GM23338 (cell line): ENCODE results near the gene ZNF525.
"Not testable (repeated sequence)": the region's sequence is repeated elsewhere in the genome, so short reads cannot be mapped to it uniquely, and the experiment has no call there.

ENCODE experiments used
- CREB1 ChIP-seq: fragments of 250-450 bp; sonication (Bioruptor Pico); IDR thresholded peaks from 2 replicates; pipeline ENCODE4 v1.5.0; 2020; ENCODE audit warnings: low read depth, mild to moderate bottlenecking, moderate library complexity
- EZH2 ChIP-seq: fragments of 200-600 bp; sonication (generic); IDR thresholded peaks from one replicate; pipeline ENCODE4 v1.8.0; 2017; ENCODE audit warnings: antibody characterized with exemption, mild to moderate bottlenecking, low read depth; ENCODE audit not compliant: unreplicated experiment
- EZH2phosphoT487 ChIP-seq: fragments of 200-600 bp; sonication (generic); IDR thresholded peaks from one replicate; pipeline ENCODE4 v1.8.1; 2018; ENCODE audit warnings: antibody characterized with exemption; ENCODE audit not compliant: unreplicated experiment
- JUNB ChIP-seq: IDR thresholded peaks from one replicate; pipeline ENCODE4 v1.6.1; 2016; ENCODE audit warnings: antibody characterized with exemption; ENCODE audit not compliant: unreplicated experiment
- NANOG ChIP-seq: IDR thresholded peaks from 2 replicates; pipeline ENCODE4 v1.6.1; 2016; ENCODE audit warnings: antibody characterized with exemption, borderline replicate concordance
- POLR2AphosphoS5 ChIP-seq: IDR thresholded peaks from 2 replicates; pipeline ENCODE4 v1.6.1; 2016; ENCODE audit warnings: antibody characterized with exemption, low read depth
- ZNF114 ChIP-seq: fragments of 250-450 bp; sonication (Bioruptor Pico); IDR thresholded peaks from 2 replicates; pipeline ENCODE4 v1.5.0; 2020; ENCODE audit warnings: mild to moderate bottlenecking, moderate library complexity
- ZNF331 ChIP-seq: fragments of 250-450 bp; sonication (Bioruptor Pico); IDR thresholded peaks from 2 replicates; pipeline ENCODE4 v1.5.0; 2020; ENCODE audit warnings: low read depth, mild to moderate bottlenecking, moderate library complexity
- TF ChIP-seq, protein P1 (sequence below), 2 experiments: fragments of 200-600 bp in 1 of 2; sonication (generic) in 1 of 2; conservative IDR thresholded peaks; 2 replicates each; pipeline versions ENCODE4 v1.5.1 to v1.6.1; 2016 to 2017; ENCODE audit warnings: antibody characterized with exemption in 2 of 2, low read depth in 2 of 2, mild to moderate bottlenecking in 2 of 2, moderate library complexity in 1 of 2
- TF ChIP-seq, protein P2 (sequence below): IDR thresholded peaks from one replicate; pipeline ENCODE4 v1.6.1; 2018; ENCODE audit warnings: antibody characterized with exemption; ENCODE audit not compliant: unreplicated experiment
- TF ChIP-seq, protein P3 (sequence below): IDR thresholded peaks from 2 replicates; pipeline ENCODE4 v1.6.1; 2016; ENCODE audit warnings: antibody characterized with exemption

DNA sequence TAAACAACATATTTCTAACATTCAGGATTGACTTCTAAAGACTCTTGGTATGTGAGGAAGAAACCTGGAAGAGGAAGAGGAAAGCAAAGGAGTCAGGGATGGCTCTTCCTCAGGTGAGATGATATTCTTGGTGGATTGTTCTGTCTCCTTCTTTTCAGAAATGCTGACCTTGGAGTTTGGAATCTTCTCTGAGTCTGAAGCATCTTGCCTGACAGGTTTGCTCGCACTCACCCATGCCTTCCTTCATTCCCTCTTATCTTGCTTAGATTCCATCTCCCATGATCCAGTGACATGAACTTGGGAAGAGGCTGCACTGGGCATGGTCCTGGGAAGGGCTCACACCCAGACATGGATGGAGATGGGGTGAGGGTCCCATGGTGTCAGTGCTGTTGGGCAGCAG is 32.4 kb downstream of the ZNF525 start:
- TF ChIP-seq, protein P1, sequence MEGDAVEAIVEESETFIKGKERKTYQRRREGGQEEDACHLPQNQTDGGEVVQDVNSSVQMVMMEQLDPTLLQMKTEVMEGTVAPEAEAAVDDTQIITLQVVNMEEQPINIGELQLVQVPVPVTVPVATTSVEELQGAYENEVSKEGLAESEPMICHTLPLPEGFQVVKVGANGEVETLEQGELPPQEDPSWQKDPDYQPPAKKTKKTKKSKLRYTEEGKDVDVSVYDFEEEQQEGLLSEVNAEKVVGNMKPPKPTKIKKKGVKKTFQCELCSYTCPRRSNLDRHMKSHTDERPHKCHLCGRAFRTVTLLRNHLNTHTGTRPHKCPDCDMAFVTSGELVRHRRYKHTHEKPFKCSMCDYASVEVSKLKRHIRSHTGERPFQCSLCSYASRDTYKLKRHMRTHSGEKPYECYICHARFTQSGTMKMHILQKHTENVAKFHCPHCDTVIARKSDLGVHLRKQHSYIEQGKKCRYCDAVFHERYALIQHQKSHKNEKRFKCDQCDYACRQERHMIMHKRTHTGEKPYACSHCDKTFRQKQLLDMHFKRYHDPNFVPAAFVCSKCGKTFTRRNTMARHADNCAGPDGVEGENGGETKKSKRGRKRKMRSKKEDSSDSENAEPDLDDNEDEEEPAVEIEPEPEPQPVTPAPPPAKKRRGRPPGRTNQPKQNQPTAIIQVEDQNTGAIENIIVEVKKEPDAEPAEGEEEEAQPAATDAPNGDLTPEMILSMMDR (conservative IDR thresholded peaks at IDR 0.05; ENCODE audit: low read depth in 2 of 2) = not testable (repeated sequence)
- TF ChIP-seq EZH2; EZH2phosphoT487; ZNF331 (CRISPR knock-in tag); POLR2AphosphoS5; NANOG; ZNF114 (CRISPR knock-in tag); CREB1 (CRISPR knock-in tag); JUNB: not testable (repeated sequence)
- TF ChIP-seq, protein P2, sequence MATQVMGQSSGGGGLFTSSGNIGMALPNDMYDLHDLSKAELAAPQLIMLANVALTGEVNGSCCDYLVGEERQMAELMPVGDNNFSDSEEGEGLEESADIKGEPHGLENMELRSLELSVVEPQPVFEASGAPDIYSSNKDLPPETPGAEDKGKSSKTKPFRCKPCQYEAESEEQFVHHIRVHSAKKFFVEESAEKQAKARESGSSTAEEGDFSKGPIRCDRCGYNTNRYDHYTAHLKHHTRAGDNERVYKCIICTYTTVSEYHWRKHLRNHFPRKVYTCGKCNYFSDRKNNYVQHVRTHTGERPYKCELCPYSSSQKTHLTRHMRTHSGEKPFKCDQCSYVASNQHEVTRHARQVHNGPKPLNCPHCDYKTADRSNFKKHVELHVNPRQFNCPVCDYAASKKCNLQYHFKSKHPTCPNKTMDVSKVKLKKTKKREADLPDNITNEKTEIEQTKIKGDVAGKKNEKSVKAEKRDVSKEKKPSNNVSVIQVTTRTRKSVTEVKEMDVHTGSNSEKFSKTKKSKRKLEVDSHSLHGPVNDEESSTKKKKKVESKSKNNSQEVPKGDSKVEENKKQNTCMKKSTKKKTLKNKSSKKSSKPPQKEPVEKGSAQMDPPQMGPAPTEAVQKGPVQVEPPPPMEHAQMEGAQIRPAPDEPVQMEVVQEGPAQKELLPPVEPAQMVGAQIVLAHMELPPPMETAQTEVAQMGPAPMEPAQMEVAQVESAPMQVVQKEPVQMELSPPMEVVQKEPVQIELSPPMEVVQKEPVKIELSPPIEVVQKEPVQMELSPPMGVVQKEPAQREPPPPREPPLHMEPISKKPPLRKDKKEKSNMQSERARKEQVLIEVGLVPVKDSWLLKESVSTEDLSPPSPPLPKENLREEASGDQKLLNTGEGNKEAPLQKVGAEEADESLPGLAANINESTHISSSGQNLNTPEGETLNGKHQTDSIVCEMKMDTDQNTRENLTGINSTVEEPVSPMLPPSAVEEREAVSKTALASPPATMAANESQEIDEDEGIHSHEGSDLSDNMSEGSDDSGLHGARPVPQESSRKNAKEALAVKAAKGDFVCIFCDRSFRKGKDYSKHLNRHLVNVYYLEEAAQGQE = not testable (repeated sequence)
- TF ChIP-seq, protein P3, sequence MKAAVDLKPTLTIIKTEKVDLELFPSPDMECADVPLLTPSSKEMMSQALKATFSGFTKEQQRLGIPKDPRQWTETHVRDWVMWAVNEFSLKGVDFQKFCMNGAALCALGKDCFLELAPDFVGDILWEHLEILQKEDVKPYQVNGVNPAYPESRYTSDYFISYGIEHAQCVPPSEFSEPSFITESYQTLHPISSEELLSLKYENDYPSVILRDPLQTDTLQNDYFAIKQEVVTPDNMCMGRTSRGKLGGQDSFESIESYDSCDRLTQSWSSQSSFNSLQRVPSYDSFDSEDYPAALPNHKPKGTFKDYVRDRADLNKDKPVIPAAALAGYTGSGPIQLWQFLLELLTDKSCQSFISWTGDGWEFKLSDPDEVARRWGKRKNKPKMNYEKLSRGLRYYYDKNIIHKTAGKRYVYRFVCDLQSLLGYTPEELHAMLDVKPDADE = not testable (repeated sequence)
